ENCODE measurements around the gene CHST12.

CHST12 gene

GRCh38 chr7:2435146-2435545, 31.7 kb downstream of the CHST12 start:
- Histone ChIP-seq H2BK5ac (ENCODE audit: low read depth, low read length, poor library complexity) (no peak overlapping the region), H3K9me3 (ENCODE audit: insufficient read depth, low read depth, low read length) (peaks cover 7% of the 10 kb centered on the region), H2AFZ (ENCODE audit: insufficient read depth, low read length, poor library complexity) (no peak overlapping the region), H2AK5ac (ENCODE audit: low read length) (no peak overlapping the region), H3K9ac (ENCODE audit: low read length) (no peak overlapping the region), H3K14ac (ENCODE audit: low read length) (peak overlapping the region; percentile 7), H3K27me3 (ENCODE audit: insufficient read depth, low read length) (no peaks in the 10 kb centered on the region), H3K4me2 (ENCODE audit: low read length) (no peak overlapping the region), H3K4me1 (ENCODE audit: control insufficient read depth in 1 of 2, insufficient read depth in 2 of 2, low read length in 2 of 2) (peaks cover 9 to 13% of the 10 kb centered on the region in 2 experiments), H3K27ac (ENCODE audit: low read depth, low read length) (no peak overlapping the region), H4K12ac (ENCODE audit: low read depth, low read length) (no peak overlapping the region), H3K23ac (ENCODE audit: low read length) (no peak overlapping the region), H3K79me2 (ENCODE audit: control insufficient read depth, insufficient read depth, low read length, poor library complexity) (no peaks in the 10 kb centered on the region), H3K79me1 (ENCODE audit: low read length) (peaks cover 6% of the 10 kb centered on the region), H3K36me3 (ENCODE audit: control insufficient read depth in 1 of 2, insufficient read depth in 2 of 2, low read length in 2 of 2) (peaks cover 17 to 18% of the 10 kb centered on the region in 2 experiments), H2BK12ac (ENCODE audit: low read length) (no peak overlapping the region), H4K91ac (ENCODE audit: low read depth, low read length) (no peak overlapping the region), H3K4me3 (ENCODE audit: low read depth, low read length) (no peak overlapping the region), H2BK120ac (ENCODE audit: insufficient read depth, low read length, poor library complexity) (no peak overlapping the region), H3K18ac (ENCODE audit: low read length) (no peak overlapping the region), H4K8ac (ENCODE audit: low read depth, low read length) (no peak overlapping the region), H3K4ac (ENCODE audit: low read depth, low read length) (no peak overlapping the region)
- DNase-seq: no peak
- no CpG with 5 or more reads among the region's 5 CpGs for WGBS (ENCODE audit: extremely low coverage, insufficient coverage, insufficient read length)

- Histone ChIP-seq H3K4ac (ENCODE audit: low read depth, low read length) (no peak overlapping the region), H2AK5ac (ENCODE audit: low read length) (no peak overlapping the region), H2BK12ac (ENCODE audit: low read length) (no peak overlapping the region), H3K14ac (ENCODE audit: low read length) (no peak overlapping the region), H3K18ac (ENCODE audit: low read length) (no peak overlapping the region), H3K4me1 (ENCODE audit: control insufficient read depth in 1 of 2, insufficient read depth in 2 of 2, low read length in 2 of 2) (peaks cover 20 to 22% of the 10 kb centered on the region in 2 experiments), H4K12ac (ENCODE audit: low read depth, low read length) (no peak overlapping the region), H4K8ac (ENCODE audit: low read depth, low read length) (no peak overlapping the region), H3K4me3 (ENCODE audit: low read depth, low read length) (no peak overlapping the region), H2BK120ac (ENCODE audit: insufficient read depth, low read length, poor library complexity) (no peak overlapping the region), H2BK5ac (ENCODE audit: low read depth, low read length, poor library complexity) (no peak overlapping the region), H3K23ac (ENCODE audit: low read length) (no peak overlapping the region), H3K4me2 (ENCODE audit: low read length) (no peak overlapping the region), H3K36me3 (ENCODE audit: control insufficient read depth in 1 of 2, insufficient read depth in 2 of 2, low read length in 2 of 2) (peaks cover 17 to 18% of the 10 kb centered on the region in 2 experiments), H3K27ac (ENCODE audit: low read depth, low read length) (no peak overlapping the region), H3K79me2 (ENCODE audit: control insufficient read depth, insufficient read depth, low read length, poor library complexity) (no peaks in the 10 kb centered on the region), H3K27me3 (ENCODE audit: insufficient read depth, low read length) (no peaks in the 10 kb centered on the region), H3K79me1 (ENCODE audit: low read length) (peaks cover 8% of the 10 kb centered on the region), H3K9me3 (ENCODE audit: insufficient read depth, low read depth, low read length) (peaks cover 3% of the 10 kb centered on the region), H4K91ac (ENCODE audit: low read depth, low read length) (no peak overlapping the region), H2AFZ (ENCODE audit: insufficient read depth, low read length, poor library complexity) (no peak overlapping the region), H3K9ac (ENCODE audit: low read length) (no peak overlapping the region)
- no CpG with 5 or more reads among the region's 25 CpGs for WGBS (ENCODE audit: extremely low coverage, insufficient coverage, insufficient read length)
- no peak for DNase-seq
These were observed 33.1 kb downstream of the CHST12 start for GRCh38 chr7:2436341-2437104.

DNA sequence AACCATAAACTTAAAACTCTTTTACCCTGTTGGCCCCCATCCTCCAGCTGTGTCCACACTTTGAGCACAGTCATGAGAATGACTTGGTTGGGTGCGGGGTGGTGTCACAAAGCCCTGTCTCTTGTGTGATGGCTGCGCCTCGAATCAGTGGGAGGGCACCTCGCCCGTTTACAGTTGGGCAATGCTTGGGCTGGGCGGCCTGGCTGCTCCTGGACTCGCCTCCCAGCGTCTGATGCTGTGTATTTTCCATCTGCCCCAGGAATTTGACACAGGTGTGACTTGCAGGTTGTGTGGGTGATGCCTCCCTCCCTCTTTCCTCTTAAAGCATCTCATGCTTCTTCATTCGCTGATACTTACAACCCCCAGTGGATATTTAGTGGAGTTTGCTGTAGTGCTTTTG, 33.7 kb downstream of the CHST12 start:
- no peak overlapping the region for H2BK5ac ChIP-seq (ENCODE audit: low read depth, low read length, poor library complexity)
- H3K4me2 ChIP-seq (ENCODE audit: low read length): no peak overlapping the region
- H4K8ac ChIP-seq (ENCODE audit: low read depth, low read length): no peak overlapping the region
- no CpG with 5 or more reads among the region's 9 CpGs for WGBS (ENCODE audit: extremely low coverage, insufficient coverage, insufficient read length)
- no peak overlapping the region for H3K4me3 ChIP-seq (ENCODE audit: low read depth, low read length)
- no peak overlapping the region for H3K23ac ChIP-seq (ENCODE audit: low read length)
- peaks cover 16 to 18% of the 10 kb centered on the region in 2 experiments for H3K36me3 ChIP-seq (ENCODE audit: control insufficient read depth in 1 of 2, insufficient read depth in 2 of 2, low read length in 2 of 2)
- H3K9me3 ChIP-seq (ENCODE audit: insufficient read depth, low read depth, low read length): peaks cover 3% of the 10 kb centered on the region
- no peak overlapping the region for H2BK120ac ChIP-seq (ENCODE audit: insufficient read depth, low read length, poor library complexity)
- no peak overlapping the region for H4K91ac ChIP-seq (ENCODE audit: low read depth, low read length)
- H3K4ac ChIP-seq (ENCODE audit: low read depth, low read length): no peak overlapping the region
- DNase-seq: peak in 1 of 2 donors; percentile 38
- no peaks in the 10 kb centered on the region for H3K79me2 ChIP-seq (ENCODE audit: control insufficient read depth, insufficient read depth, low read length, poor library complexity)
- no peak overlapping the region for H3K18ac ChIP-seq (ENCODE audit: low read length)
- H3K9ac ChIP-seq (ENCODE audit: low read length): no peak overlapping the region
- no peak overlapping the region for H2BK12ac ChIP-seq (ENCODE audit: low read length)
- no peak overlapping the region for H3K14ac ChIP-seq (ENCODE audit: low read length)
- no peak overlapping the region for H2AFZ ChIP-seq (ENCODE audit: insufficient read depth, low read length, poor library complexity)
- no peak overlapping the region for H3K27ac ChIP-seq (ENCODE audit: low read depth, low read length)
- peaks cover 20 to 22% of the 10 kb centered on the region in 2 experiments for H3K4me1 ChIP-seq (ENCODE audit: control insufficient read depth in 1 of 2, insufficient read depth in 2 of 2, low read length in 2 of 2)
- no peak overlapping the region for H4K12ac ChIP-seq (ENCODE audit: low read depth, low read length)
- H3K27me3 ChIP-seq (ENCODE audit: insufficient read depth, low read length): no peaks in the 10 kb centered on the region
- no peak overlapping the region for H2AK5ac ChIP-seq (ENCODE audit: low read length)
- peaks cover 7% of the 10 kb centered on the region for H3K79me1 ChIP-seq (ENCODE audit: low read length)

- H2BK12ac ChIP-seq (ENCODE audit: low read length): no peak overlapping the region
- peak overlapping the region; percentile 29 for H4K91ac ChIP-seq (ENCODE audit: low read depth, low read length)
- H3K4ac ChIP-seq (ENCODE audit: low read depth, low read length): no peak overlapping the region
- H4K12ac ChIP-seq (ENCODE audit: low read depth, low read length): no peak overlapping the region
- no peak overlapping the region for H2BK5ac ChIP-seq (ENCODE audit: low read depth, low read length, poor library complexity)
- peaks cover 3% of the 10 kb centered on the region for H3K9me3 ChIP-seq (ENCODE audit: insufficient read depth, low read depth, low read length)
- H3K23ac ChIP-seq (ENCODE audit: low read length): no peak overlapping the region
- no peak overlapping the region for H3K27ac ChIP-seq (ENCODE audit: low read depth, low read length)
- no peak overlapping the region for H3K4me2 ChIP-seq (ENCODE audit: low read length)
- H2BK120ac ChIP-seq (ENCODE audit: insufficient read depth, low read length, poor library complexity): no peak overlapping the region
- no peak overlapping the region for H4K8ac ChIP-seq (ENCODE audit: low read depth, low read length)
- peaks cover 20 to 22% of the 10 kb centered on the region in 2 experiments for H3K4me1 ChIP-seq (ENCODE audit: control insufficient read depth in 1 of 2, insufficient read depth in 2 of 2, low read length in 2 of 2)
- H2AFZ ChIP-seq (ENCODE audit: insufficient read depth, low read length, poor library complexity): no peak overlapping the region
- DNase-seq: peak in 1 of 2 donors; percentile 13
- H3K9ac ChIP-seq (ENCODE audit: low read length): no peak overlapping the region
- no CpG with 5 or more reads among the region's 16 CpGs for WGBS (ENCODE audit: extremely low coverage, insufficient coverage, insufficient read length)
- H3K18ac ChIP-seq (ENCODE audit: low read length): no peak overlapping the region
- H3K79me2 ChIP-seq (ENCODE audit: control insufficient read depth, insufficient read depth, low read length, poor library complexity): no peaks in the 10 kb centered on the region
- H3K79me1 ChIP-seq (ENCODE audit: low read length): peaks cover 6% of the 10 kb centered on the region
- H3K27me3 ChIP-seq (ENCODE audit: insufficient read depth, low read length): no peaks in the 10 kb centered on the region
- H2AK5ac ChIP-seq (ENCODE audit: low read length): no peak overlapping the region
- H3K36me3 ChIP-seq (ENCODE audit: control insufficient read depth in 1 of 2, insufficient read depth in 2 of 2, low read length in 2 of 2): peaks cover 11 to 13% of the 10 kb centered on the region in 2 experiments
- H3K14ac ChIP-seq (ENCODE audit: low read length): no peak overlapping the region
- H3K4me3 ChIP-seq (ENCODE audit: low read depth, low read length): no peak overlapping the region
These were observed 34.2 kb downstream of the CHST12 start for GRCh38 chr7:2437537-2438148.

Data from trophoblast cell (in vitro differentiated cells and primary cell).